H7 (cell line): ENCODE measurements around the gene SSBP2. TPM values are rescaled to one million over a fixed set of nuclear protein-coding genes. Genes with fewer than 3 reads are reported as not detected.

Experiments
- DNase-seq: peaks from one replicate; pipeline ENCODE4 v3.0.0; 2012
- H3K27me3 ChIP-seq: 2 replicates; pipeline ENCODE4 v1.6.0; 2011; ENCODE audit warnings: mild to moderate bottlenecking, low read length; ENCODE audit not compliant: control insufficient read depth, insufficient read depth
- H3K36me3 ChIP-seq: replicated peaks from 2 replicates; pipeline ENCODE4 v1.5.1; 2011; ENCODE audit warnings: low read length; ENCODE audit not compliant: control insufficient read depth, insufficient read depth
- H3K4me3 ChIP-seq: 2 replicates; pipeline ENCODE4 v1.5.1; 2011; ENCODE audit warnings: low read depth, mild to moderate bottlenecking, control low read depth, low read length, moderate library complexity; ENCODE audit not compliant: insufficient read depth
- total RNA-seq: library from RNA; depleted of rRNA; stranded (reverse); fragments of >200 nt; shearing (Covaris generic); gene quantifications from 2 replicates; pipeline ENCODE4 v1.2.3, GENCODE V29; 2014; rRNA removed

SSBP2 gene
- 26.1 and 38.8 TPM in 2 replicates for total RNA-seq

DNA sequence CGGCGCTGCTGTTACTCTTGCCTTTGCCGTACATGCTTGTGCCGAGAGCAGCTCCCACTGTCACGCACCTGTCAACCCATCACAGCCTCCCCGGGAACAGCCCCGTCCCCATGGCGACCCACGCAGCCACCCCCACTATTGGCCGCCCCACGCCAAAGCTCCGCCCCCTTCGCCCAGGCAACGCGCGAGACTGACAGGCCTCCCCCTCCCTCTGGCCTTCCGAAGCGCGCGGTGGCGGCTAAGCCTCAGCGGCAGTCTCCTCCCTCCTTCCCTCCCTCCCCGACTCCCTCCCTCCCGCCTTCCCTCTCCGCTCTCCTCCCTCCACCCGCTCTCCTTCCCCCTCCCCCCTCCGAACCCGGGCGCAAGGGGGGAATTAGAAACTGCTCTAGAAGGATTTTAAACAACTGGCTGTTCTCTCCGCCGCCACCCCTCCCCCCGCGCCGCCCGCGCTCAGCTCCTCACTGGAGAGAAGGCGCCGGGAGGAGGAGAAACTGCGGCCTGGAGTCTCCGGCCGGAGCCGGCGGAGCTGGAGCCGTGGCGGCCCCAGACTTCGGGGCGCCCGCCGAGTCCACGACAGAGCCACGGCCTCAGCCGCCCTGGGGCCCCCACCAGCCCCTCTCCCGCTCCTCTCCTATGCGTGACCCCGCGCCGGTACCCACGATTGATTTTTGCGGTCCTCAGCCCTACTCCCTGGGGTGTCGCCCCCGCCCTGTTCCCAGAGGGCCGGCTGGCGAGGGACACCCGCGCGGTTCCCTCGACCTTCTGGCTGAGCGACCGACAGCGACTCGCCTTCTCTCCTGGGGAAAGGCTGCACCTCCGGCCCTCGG, at the start of gene SSBP2:
SSBP2 (minus strand) TSS at position 89 of the 827 bp plus-strand sequence; CDS start at position 34, 55 bp downstream.
- no peaks in the 10 kb centered on the region for H3K36me3 ChIP-seq
- DNase-seq, result peak; percentile 95
- peak within 1 kb of the TSS; percentile 94 for H3K4me3 ChIP-seq
- H3K27me3 ChIP-seq, result peaks cover 5% of the 10 kb centered on the region

DNA sequence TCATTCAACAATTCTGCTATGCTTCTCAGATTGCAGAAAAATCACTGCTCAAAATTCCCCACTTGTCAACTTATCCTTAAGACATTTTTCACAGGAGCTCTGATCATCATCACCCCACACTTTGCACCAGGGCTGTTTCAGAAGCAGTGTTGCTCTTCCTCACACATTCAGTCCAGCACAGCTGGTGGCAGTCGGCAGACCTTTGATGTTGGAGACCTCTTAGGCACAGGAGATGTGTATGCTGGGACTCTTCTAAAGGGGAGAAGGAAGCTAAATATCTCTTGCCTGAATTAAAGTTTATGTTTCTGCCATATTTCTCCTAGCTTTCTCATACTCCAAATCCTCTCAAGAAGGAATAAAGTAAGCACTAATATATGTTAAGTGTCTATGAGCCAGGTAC, 44.8 kb upstream of the SSBP2 start:
- no peak for DNase-seq
- Histone ChIP-seq H3K36me3 (no peaks in the 10 kb centered on the region), H3K27me3 (no peaks in the 10 kb centered on the region), H3K4me3 (no peak overlapping the region)

- Histone ChIP-seq H3K36me3 (no peaks in the 10 kb centered on the region), H3K4me3 (no peak overlapping the region), H3K27me3 (no peaks in the 10 kb centered on the region)
- DNase-seq, result no peak
These were observed 43.3 kb upstream of the SSBP2 start for GRCh38 chr5:81794226-81794625.

DNA sequence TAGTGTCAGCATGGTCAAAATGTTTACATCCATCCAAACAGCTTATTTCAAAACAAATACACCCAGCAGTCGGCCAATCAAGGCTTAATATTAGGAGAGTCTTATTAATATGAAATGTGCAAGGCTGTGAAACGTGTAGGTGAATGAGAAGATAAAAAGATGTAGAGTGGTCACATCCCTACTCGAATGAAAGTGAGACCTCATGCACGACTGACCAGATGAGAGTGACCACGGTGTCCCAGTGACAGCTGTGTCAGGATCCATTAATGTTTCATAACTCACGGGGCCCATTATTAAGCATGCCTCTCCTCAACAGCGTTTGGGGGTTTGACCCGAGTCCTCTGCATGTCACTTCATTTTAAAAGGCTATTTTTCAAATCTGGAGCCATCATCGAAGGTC, 39.4 kb upstream of the SSBP2 start:
- Histone ChIP-seq H3K4me3 (no peak overlapping the region), H3K27me3 (no peaks in the 10 kb centered on the region), H3K36me3 (no peaks in the 10 kb centered on the region)
- no peak for DNase-seq

DNA sequence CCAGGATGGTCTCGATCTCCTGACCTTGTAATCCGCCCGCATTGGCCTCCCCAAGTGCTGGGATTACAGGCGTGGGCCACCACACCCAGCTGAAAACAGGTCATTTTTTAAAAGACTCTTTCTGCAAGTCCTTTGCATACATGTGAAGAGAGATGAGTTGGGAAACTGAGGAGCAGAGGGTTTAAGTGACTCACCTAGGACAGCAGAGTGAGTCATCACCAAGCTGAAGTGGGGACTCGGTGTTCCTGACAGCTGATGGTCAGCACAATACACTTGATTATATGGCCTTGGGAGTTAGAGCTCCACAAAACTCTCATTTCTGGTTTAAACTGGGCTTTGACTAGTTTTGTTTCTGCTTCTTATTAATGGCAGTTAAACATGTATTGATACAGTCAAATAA, 38.1 kb upstream of the SSBP2 start:
- DNase-seq, result no peak
- Histone ChIP-seq H3K36me3 (no peaks in the 10 kb centered on the region), H3K4me3 (no peak overlapping the region), H3K27me3 (no peaks in the 10 kb centered on the region)

- DNase-seq, result no peak
- Histone ChIP-seq H3K4me3 (no peak overlapping the region), H3K27me3 (no peaks in the 10 kb centered on the region), H3K36me3 (no peaks in the 10 kb centered on the region)
These were observed 37.4 kb upstream of the SSBP2 start for GRCh38 chr5:81788329-81788728.

DNA sequence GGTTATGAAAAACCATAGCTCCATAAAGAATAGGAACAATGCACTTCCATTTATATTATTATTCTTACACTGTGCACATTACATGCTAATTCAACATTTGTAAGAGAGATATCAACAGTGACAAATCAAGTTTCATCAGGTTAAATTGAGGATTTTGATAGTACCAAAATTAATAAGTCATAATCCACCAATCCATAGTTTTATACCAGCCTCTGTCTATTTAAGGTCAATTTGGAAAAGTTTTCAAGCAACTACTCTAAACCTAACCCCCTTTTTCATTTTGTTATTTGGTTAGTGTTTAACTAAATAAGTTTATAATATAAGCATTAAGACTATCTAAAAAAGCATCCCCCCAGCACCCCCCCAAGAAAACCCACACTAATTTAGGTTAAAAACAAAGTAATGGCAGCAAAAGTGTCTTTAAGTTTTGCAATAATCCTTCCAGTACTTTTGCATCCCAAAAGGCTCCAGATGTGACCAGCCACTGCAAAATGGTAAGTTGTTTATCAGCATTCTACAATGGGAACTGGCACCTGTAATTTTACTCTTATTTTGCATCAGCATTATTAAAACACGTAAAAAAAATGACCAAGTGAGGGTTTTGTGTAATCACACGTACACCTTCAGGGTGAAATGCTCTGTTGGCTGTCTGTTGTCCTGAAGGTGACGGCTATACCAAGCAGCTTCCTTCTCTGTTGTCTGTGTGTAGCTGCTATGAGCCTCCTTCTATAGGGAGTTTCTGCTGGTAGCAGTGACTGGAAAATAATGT, 36.8 kb upstream of the SSBP2 start:
- no peaks in the 10 kb centered on the region for H3K36me3 ChIP-seq
- H3K4me3 ChIP-seq, result no peak overlapping the region
- DNase-seq, result peak; percentile 22
- no peaks in the 10 kb centered on the region for H3K27me3 ChIP-seq

DNA sequence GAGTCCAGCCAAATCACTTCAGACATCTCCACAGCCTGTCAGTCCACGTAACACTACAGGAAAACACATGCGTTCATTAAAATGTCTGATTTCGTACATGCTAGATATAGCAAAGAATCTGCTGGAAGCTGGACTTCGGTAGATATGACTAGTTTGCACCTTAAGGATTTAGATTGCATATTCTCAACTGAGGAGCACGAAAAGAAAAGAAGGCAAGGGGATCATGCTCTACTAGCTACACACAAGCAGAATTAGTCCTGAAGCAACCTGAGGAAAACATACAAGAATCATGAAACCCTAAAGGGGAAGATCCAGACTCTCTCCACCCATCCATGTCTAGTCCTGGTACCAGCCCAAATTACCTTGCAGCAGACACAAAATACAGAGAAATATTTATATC, 36.1 kb upstream of the SSBP2 start:
- no peak for DNase-seq
- no peaks in the 10 kb centered on the region for H3K36me3 ChIP-seq
- H3K27me3 ChIP-seq, result no peaks in the 10 kb centered on the region
- no peak overlapping the region for H3K4me3 ChIP-seq

- no peak for DNase-seq
- Histone ChIP-seq H3K27me3 (no peaks in the 10 kb centered on the region), H3K36me3 (no peaks in the 10 kb centered on the region), H3K4me3 (no peak overlapping the region)
These were observed 35.6 kb upstream of the SSBP2 start for GRCh38 chr5:81786496-81786895.

DNA sequence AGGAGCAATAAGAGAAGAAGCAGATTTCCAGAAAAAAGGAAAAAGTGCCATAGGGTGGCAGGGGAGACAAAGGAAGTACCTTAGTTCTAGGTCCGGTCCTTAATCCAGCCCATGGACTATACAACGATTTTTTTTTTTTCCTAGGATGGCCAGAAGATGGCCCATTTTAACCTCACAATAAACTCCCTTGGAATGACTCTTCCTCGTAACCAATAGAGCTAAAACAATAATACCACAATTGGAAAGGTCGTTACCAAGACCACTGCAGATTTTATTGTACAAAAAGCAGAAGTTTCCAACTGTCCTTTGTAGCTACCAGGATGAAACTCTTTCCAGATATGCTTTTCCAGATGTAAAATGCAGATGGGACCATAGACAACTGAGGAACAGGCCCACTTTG, 34.4 kb upstream of the SSBP2 start:
- no peak for DNase-seq
- Histone ChIP-seq H3K4me3 (no peak overlapping the region), H3K36me3 (no peaks in the 10 kb centered on the region), H3K27me3 (no peaks in the 10 kb centered on the region)

DNA sequence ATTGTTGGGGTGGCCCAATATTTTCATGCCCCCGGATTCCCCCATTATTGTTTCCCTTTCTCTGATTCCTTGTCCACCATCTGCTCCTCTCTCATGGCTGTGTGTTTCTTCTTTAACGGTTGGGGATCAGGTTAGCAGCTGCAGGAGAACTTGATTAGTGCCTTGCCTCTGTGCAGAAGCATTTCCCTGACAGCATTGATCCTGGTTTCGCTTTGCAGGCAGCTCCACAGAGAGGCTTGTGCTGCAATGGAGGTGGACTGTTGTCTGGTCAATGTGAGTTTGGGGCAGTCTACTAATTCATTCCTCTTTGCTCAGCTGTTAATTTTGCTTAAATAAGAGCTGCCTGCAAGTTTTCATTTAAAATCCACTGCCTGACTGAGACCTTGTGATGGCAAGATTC, 32.5 kb upstream of the SSBP2 start:
- Histone ChIP-seq H3K27me3 (no peaks in the 10 kb centered on the region), H3K36me3 (no peaks in the 10 kb centered on the region), H3K4me3 (no peak overlapping the region)
- no peak for DNase-seq

- no peaks in the 10 kb centered on the region for H3K36me3 ChIP-seq
- no peaks in the 10 kb centered on the region for H3K27me3 ChIP-seq
- H3K4me3 ChIP-seq, result no peak overlapping the region
- DNase-seq, result no peak
These were observed 31.9 kb upstream of the SSBP2 start for GRCh38 chr5:81782811-81783210.

GRCh38 chr5:81779916-81780266, 29.0 kb upstream of the SSBP2 start:
- no peaks in the 10 kb centered on the region for H3K36me3 ChIP-seq
- DNase-seq, result no peak

DNA sequence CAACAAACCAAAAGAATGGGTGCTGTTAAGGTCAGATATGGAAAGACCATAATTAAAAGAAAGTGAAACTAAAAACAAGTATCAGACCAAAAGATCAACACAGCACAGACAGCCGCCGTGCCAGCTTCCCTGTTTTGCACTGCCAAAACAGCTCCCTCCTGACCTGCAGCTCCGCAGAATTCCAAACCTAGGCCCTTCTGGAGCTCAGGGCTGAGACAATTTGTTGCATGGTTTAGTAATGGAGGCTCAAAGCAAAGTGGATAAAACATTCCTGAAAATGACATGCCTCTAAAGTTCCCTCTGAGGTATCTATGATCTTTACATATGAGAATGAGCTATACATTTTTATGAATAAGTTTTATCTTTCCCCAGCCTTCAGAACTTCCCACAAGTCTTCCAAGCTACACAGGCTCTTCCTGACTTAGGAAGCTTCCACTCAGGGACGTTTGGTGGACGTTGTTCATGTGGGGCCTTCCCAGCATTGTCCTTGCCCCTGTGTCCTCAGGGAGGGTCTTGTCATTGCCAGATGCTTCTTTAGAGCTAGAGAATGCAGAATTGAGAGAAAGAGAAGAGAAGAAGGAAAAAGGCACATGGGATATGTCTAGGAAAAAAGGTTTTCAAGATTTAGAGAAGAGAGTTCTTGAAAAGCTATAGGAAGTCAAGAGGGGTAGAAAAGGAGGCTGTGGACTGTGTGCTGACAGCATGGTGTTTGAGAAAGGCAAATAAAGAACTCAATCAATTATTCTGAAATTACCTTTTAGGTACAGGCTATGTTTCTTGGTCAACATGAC, 28.4 kb upstream of the SSBP2 start:
- Histone ChIP-seq H3K36me3 (no peaks in the 10 kb centered on the region), H3K27me3 (no peaks in the 10 kb centered on the region), H3K4me3 (no peak overlapping the region)
- no peak for DNase-seq

More at GRCh38 chr5:81779916-81780266, 29.0 kb upstream of the SSBP2 start:
- Histone ChIP-seq H3K27me3 (no peaks in the 10 kb centered on the region), H3K4me3 (no peak overlapping the region)
